Astrocyte of the cerebellum (primary cell): ENCODE data around the gene CCND3.

Experiments used
- DNase-seq: peaks from one replicate; pipeline ENCODE4 v3.0.0-alpha.2; 2011; ENCODE audit warnings: low read depth
- H3K4me3 ChIP-seq: 2 replicates; pipeline ENCODE4 v1.5.1; 2011; ENCODE audit warnings: mild to moderate bottlenecking, low read depth, low read length, moderate library complexity
- CTCF ChIP-seq: IDR thresholded peaks from 2 replicates; pipeline ENCODE4 v1.5.1; 2012; ENCODE audit warnings: low read length, low read depth, moderate library complexity, mild to moderate bottlenecking; ENCODE audit errors: missing control alignments
- in situ Hi-C: cut with HindIII; loops from 2 replicates; pipeline ENCODE4 v1.10.0; 2017; ENCODE audit warnings: low sequenced_read_pairs

The CCND3 gene

GRCh38 chr6:41929924-41930323 lies 11.7 kb downstream of the CCND3 start:
- no peak overlapping the region for H3K4me3 ChIP-seq
- in situ Hi-C loops, result loop anchor here (5.0 kb wide), 2 partner anchors 58 to 107 kb away; no protein-coding TSS in a partner anchor
- TF ChIP-seq CTCF, result no peak
- no peak for DNase-seq

- no peak for DNase-seq
- no peak for TF ChIP-seq CTCF
- no peak overlapping the region for H3K4me3 ChIP-seq
- in situ Hi-C loops, result no loop called here
These were observed 14.4 kb downstream of the CCND3 start for GRCh38 chr6:41927253-41927652.

- no peak for DNase-seq
- H3K4me3 ChIP-seq, result peak overlapping the region; percentile 83
- in situ Hi-C loops, result no loop called here
- no peak for TF ChIP-seq CTCF
These were observed 19.5 kb downstream of the CCND3 start for GRCh38 chr6:41922154-41922553.

GRCh38 chr6:41921712-41921998 lies 20.0 kb downstream of the CCND3 start:
- peak overlapping the region; percentile 83 for H3K4me3 ChIP-seq
- TF ChIP-seq CTCF, result no peak
- in situ Hi-C loops, result no loop called here
- DNase-seq, result no peak

- in situ Hi-C loops, result no loop called here
- H3K4me3 ChIP-seq, result peak within 1 kb of the TSS; percentile 83
- TF ChIP-seq CTCF, result peak; percentile 97
- peak; percentile 86 for DNase-seq
These were observed 20.5 kb downstream of the CCND3 start, which contains the start of the genes BYSL and MED20 for GRCh38 chr6:41920921-41921711. Gene BYSL, plus strand, starts transcription at chr6:41921499. Its CDS starts 64 bp downstream, at chr6:41921563. Gene MED20, minus strand, starts transcription at chr6:41921139. Its CDS starts 121 bp downstream, at chr6:41921018.

GRCh38 chr6:41917528-41917927 lies 24.1 kb downstream of the CCND3 start:
- DNase-seq, result peak; percentile 87
- H3K4me3 ChIP-seq, result no peak overlapping the region
- no peak for TF ChIP-seq CTCF
- in situ Hi-C loops, result no loop called here
